ENCODE data around the gene TUFT1. TPM values are rescaled to one million over a fixed set of nuclear protein-coding genes. Genes with fewer than 3 reads are reported as not detected.
A peak's percentile ranks its signal among the peaks of the same experiment; 100 is the strongest.

TUFT1 gene
- total and polyA plus RNA-seq, 2 of the 8 experiments (the other 6 are each of a cell fraction or from before 2014, with no cell fraction given): 7.3 to 10.4 TPM

DNA sequence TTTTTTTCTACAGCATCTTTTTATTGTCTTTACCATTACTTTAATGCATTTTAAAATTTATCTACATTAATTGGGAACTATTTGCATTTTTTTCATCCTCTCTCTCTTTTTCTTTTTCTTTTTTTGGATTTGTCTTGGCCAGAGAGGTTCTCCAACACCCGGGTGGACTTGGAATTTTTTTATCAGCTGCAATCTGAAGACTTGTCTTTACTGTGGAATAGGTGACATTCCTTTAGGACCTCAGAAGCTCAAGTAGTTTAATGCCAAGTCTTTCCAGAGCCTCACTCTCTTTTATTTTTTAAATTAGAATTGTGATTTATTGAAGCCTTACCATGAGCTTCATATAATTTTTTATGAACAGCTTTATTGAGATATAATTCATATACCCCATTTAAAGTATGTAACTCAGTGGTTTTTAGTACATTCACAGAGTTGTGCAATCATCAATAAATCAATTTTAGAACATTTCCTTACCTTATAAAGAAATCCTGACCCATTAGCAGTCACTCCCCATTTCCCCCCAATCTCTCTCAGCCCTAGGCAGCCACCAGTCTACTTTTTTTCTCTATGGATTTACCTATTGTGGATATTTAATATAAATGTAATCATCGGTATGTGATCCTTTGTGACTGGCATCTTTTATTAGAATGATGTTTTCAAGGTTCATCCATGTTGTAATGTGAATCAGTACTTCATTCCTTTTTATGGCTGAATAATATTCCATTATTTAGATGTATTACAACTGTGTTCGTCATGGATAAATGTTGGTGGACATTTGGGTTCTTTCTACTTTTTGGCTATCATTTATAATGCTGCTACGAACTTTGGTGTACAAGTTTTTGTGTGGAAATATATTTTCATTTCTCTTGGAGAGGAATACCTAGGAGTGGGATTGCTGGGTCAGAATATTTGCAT is 6.2 kb downstream of the TUFT1 start:
- ChIA-PET POLR2A (ENCODE audit: partially characterized antibody) (interaction anchor here (1.4 to 18.0 kb wide), 3 partner anchors 29 to 254 kb away, joined by 3 to 283 read pairs (median 4); partner anchors contain the start of gene CGN), CTCF (ENCODE audit: partially characterized antibody) (no interaction called here)
- Histone ChIP-seq H3K56ac (replicated peaks; ENCODE audit: insufficient read length, low read depth, low read length) (no peak overlapping the region), H3K18ac (ENCODE audit: extremely low read depth, low read length) (no peak overlapping the region), H3K79me2 (ENCODE audit: control insufficient read depth in 1 of 2, insufficient read depth in 2 of 2, low read length in 2 of 2) (peaks cover 0 to 45% of the 10 kb centered on the region in 2 experiments; a peak in 2 of 4 replicates), H3K23me2 (ENCODE audit: low read depth, low read length) (peaks cover 1% of the 10 kb centered on the region; the same call in 1 of the 2 replicates), H3K27ac (ENCODE audit: low read depth, low read length) (peak overlapping the region; percentile 65; the same call in 1 of the 2 replicates), H3K9ac (replicated peaks in 1 of 4; ENCODE audit: extremely low read depth in 1 of 4, low read depth in 3 of 4, low read length in 3 of 4) (no peak overlapping the region), H4K5ac (ENCODE audit: insufficient read length, low read depth, low read length) (no peak overlapping the region), H3K9me3 (ENCODE audit: insufficient read depth in 2 of 2, low read depth in 1 of 2, low read length in 1 of 2) (no peaks in the 10 kb centered on the region), H3K23ac (ENCODE audit: insufficient read length) (no peak overlapping the region), H3K4me1 (replicated peaks in 1 of 4; ENCODE audit: control insufficient read depth in 3 of 4, insufficient read depth in 4 of 4, low read length in 3 of 4) (peaks cover 6 to 14% (median 11%) of the 10 kb centered on the region in 4 experiments), H4K20me1 (replicated peaks in 1 of 2; ENCODE audit: control insufficient read depth in 1 of 2, insufficient read depth in 2 of 2, low read length in 2 of 2) (peaks cover 0 to 3% of the 10 kb centered on the region in 2 experiments), H2BK20ac (ENCODE audit: low read length) (no peak overlapping the region), H2BK12ac (ENCODE audit: low read depth, low read length) (no peak overlapping the region), H2AK5ac (ENCODE audit: low read depth, low read length) (no peak overlapping the region), H3K36me3 (ENCODE audit: control insufficient read depth in 2 of 4, insufficient read depth in 4 of 4, low read length in 3 of 4) (no peaks in the 10 kb centered on the region), H2BK120ac (replicated peaks; ENCODE audit: low read depth, low read length) (no peak overlapping the region), H3K27me3 (replicated peaks in 1 of 4; ENCODE audit: control insufficient read depth in 3 of 4, extremely low read depth in 1 of 4, insufficient read depth in 3 of 4, low read length in 3 of 4) (no peaks in the 10 kb centered on the region), H3K4ac (replicated peaks; ENCODE audit: insufficient read length, low read depth, low read length) (no peak overlapping the region), H2BK15ac (ENCODE audit: low read length) (no peak overlapping the region), H4K8ac (ENCODE audit: extremely low read depth, insufficient read depth, low read length) (no peak overlapping the region), H3K4me3 (ENCODE audit: extremely low read depth in 1 of 4, insufficient read depth in 2 of 4, low read depth in 3 of 4, low read length in 4 of 4) (0 out of 8 replicates have a peak overlapping the region, but pooled peaks of 1 of the 4 experiments have one; percentile 5), H2BK5ac (ENCODE audit: low read depth, low read length) (0 out of 2 replicates have a peak overlapping the region, but pooled peaks have one; percentile 92), H4K91ac (replicated peaks; ENCODE audit: insufficient read length, low read length) (no peak overlapping the region), H3K14ac (ENCODE audit: insufficient read length) (no peak overlapping the region), H3K79me1 (ENCODE audit: low read depth, low read length) (no peaks in the 10 kb centered on the region; the same call in 1 of the 2 replicates), H3K4me2 (ENCODE audit: insufficient read depth in 1 of 2, low read depth in 2 of 2, low read length in 2 of 2) (peak overlapping the region in 1 of 2 experiments; percentile 56; a peak in 1 of 4 replicates), H2AFZ (ENCODE audit: low read length) (no peak overlapping the region)
- no peak for FAIRE-seq
- DNase-seq (ENCODE audit: low read depth in 1 of 2, low spot score in 2 of 2): no peak
- WGBS, 2 experiments (ENCODE audit: extremely low coverage in 1 of 2, insufficient coverage in 1 of 2, insufficient read length in 1 of 2, insufficient replicate concordance in 2 of 2, low coverage in 1 of 2, low lambda C conversion rate in 2 of 2, missing lambda C conversion rate in 1 of 2): 92% methylated on average over 4 of the region's 4 CpGs; no CpG with 5 or more reads in 1 of the 2 experiments
- TF ChIP-seq, protein P1, sequence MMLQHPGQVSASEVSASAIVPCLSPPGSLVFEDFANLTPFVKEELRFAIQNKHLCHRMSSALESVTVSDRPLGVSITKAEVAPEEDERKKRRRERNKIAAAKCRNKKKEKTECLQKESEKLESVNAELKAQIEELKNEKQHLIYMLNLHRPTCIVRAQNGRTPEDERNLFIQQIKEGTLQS (IDR thresholded peaks at IDR 0.05; ENCODE audit: insufficient read depth, low read depth, low read length): no peak
- TF ChIP-seq NRF1 (IDR thresholded peaks at IDR 0.05; ENCODE audit: low read depth, low read length) (no peak), ZNF274 (IDR thresholded peaks at IDR 0.05; ENCODE audit: borderline replicate concordance, extremely low read depth, low read length) (no peak), POLR2A (IDR thresholded peaks at IDR 0.05; ENCODE audit: control extremely low read depth in 1 of 2, low read depth in 2 of 2, low read length in 2 of 2) (no peak), SP2 (IDR thresholded peaks at IDR 0.05; ENCODE audit: low read length) (no peak), SIRT6 (IDR thresholded peaks at IDR 0.05; ENCODE audit: low read length) (no peak), TCF12 (IDR thresholded peaks at IDR 0.05; ENCODE audit: low read depth, low read length) (no peak), GTF2F1 (IDR thresholded peaks at IDR 0.05; ENCODE audit: borderline replicate concordance, low read depth, low read length) (no peak), BRCA1 (IDR thresholded peaks at IDR 0.05; ENCODE audit: low read depth, low read length) (no peak), CTBP2 (IDR thresholded peaks at IDR 0.05; ENCODE audit: borderline replicate concordance, insufficient read depth, insufficient read length, low read length) (no peak)
- TF ChIP-seq, protein P2, sequence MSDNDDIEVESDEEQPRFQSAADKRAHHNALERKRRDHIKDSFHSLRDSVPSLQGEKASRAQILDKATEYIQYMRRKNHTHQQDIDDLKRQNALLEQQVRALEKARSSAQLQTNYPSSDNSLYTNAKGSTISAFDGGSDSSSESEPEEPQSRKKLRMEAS (IDR thresholded peaks at IDR 0.05): no peak
